Esophagus muscularis mucosa (tissue), 4 donors: ENCODE measurements around the gene POLDIP3.
A peak's percentile ranks its signal among the peaks of the same experiment; 100 is the strongest.

Experiments used
- CTCF ChIP-seq, 3 experiments: fragments of 200-600 bp in 2 of 3; fragments of 450-650 bp in 1 of 3; sonication (generic) in 2 of 3; IDR thresholded peaks; one replicate each; pipeline ENCODE4 v1.5.1; 2017 to 2019; ENCODE audit warnings: antibody characterized with exemption in 3 of 3, mild to moderate bottlenecking in 2 of 3, moderate library complexity in 1 of 3
- EP300 ChIP-seq: sonication (generic); formaldehyde crosslinking; IDR thresholded peaks from one replicate; pipeline ENCODE4 v1.6.1; 2017; ENCODE audit warnings: antibody characterized with exemption
- POLR2A ChIP-seq: fragments of 450-650 bp; IDR thresholded peaks from one replicate; pipeline ENCODE4 v1.6.1; 2017; ENCODE audit warnings: antibody characterized with exemption, moderate library complexity, mild to moderate bottlenecking, low read depth
- POLR2AphosphoS5 ChIP-seq, 2 donors: sonication (generic); formaldehyde crosslinking; IDR thresholded peaks; one replicate each; pipeline ENCODE4 v1.6.1; 2017; ENCODE audit warnings: antibody characterized with exemption in 2 of 2

DNA sequence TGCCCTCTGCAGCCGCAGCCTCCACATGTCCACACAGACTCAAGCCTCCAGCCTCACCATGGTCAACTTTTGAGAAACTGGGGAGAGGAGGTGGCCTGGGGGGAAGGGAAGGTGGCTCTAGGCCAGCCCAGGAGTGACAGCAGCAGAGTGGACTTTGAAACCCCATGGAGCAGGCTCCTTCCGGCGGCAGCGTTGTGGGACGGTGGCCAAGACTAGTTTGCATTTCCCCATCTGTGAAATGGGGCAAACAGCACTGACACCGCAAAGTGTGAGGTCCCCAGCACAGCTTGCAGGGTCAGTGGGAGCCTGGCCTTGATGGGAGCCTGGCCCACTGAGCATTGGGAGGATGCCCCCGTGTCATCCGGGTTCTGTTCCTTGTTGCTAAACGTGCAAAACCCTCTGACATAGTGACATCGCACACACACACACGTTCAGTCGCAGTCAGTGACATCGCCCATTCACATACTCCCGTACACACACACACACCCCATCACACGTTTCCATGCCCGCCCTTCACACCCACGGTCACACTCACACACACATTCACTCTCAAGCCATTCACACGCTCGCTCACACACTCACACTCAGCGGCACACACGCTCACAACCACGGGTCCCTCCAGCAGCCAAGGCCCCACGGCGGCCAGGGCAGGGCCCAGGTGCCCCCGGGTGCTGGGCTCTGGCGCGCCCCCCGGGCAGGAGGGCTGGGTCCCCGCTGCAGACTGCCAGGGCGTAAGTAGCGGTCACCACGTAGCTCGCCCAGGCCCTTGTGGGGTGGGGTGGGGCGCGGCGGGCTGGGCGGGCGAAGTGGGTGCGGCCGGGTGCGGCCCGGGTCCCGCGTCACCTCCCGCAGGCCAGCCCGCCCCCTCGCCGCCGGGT is 33.9 kb upstream of the POLDIP3 start:
- TF ChIP-seq POLR2AphosphoS5 (IDR thresholded peaks at IDR 0.05) = peak in 1 of 2 donors; percentile 77
- TF ChIP-seq POLR2A = no peak
- no peak for TF ChIP-seq CTCF (IDR thresholded peaks at IDR 0.05)
- no peak for TF ChIP-seq EP300
